ENCODE data around the gene RAD21L1. TPM values are rescaled to one million over a fixed set of nuclear protein-coding genes. Genes with fewer than 3 reads are reported as not detected.

Gene RAD21L1
- total and polyA plus RNA-seq, 2 experiments from 2014 or later: not detected

DNA sequence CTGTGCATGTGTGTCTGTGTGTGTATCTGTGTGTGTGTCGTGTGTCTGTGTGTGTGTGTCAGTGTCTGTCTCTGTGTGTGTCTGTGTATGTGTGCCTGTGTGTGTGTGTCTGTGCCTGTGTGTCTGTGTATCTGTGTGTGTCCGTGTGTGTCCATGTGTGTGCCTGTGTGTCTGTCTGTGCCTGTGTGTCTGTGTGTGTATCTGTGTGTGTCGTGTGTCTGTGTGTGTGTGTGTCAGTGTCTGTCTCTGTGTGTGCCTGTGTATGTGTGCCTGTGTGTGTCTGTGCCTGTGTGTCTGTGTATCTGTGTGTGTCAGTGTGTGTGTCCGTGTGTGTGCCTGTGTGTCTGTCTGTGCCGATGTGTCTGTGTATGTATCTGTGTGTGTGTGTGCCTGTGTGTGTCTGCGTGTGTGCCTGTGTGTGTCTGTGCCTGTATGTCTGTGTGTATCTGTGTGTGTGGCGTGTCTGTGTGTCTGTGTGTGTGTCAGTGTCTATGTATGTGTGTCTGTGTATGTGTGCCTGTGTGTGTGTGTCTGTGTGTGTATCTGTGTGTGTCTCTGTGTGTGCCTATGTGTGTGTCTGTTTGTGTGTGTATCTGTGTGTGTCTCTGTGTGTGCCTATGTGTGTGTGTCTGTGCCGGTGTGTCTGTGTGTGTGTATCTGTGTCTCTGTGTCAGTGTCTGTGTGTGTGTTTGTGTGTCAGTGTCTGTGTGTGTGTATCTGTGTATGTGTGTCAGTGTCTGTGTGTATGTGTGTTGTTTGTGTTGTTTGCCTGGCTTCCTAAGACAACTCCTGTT is 51.9 kb downstream of the RAD21L1 start:
- H3K27ac ChIP-seq: no peak overlapping the region
- no peaks in the 10 kb centered on the region for H3K79me2 ChIP-seq
- no peaks in the 10 kb centered on the region for H3K9me3 ChIP-seq (ENCODE audit: low read depth)
- no peak overlapping the region for H2AFZ ChIP-seq
- DNase-seq (ENCODE audit: low spot score): no peak
- H4K20me1 ChIP-seq (ENCODE audit: insufficient read depth, poor library complexity, severe bottlenecking): no peaks in the 10 kb centered on the region
- TF ChIP-seq, protein P1, sequence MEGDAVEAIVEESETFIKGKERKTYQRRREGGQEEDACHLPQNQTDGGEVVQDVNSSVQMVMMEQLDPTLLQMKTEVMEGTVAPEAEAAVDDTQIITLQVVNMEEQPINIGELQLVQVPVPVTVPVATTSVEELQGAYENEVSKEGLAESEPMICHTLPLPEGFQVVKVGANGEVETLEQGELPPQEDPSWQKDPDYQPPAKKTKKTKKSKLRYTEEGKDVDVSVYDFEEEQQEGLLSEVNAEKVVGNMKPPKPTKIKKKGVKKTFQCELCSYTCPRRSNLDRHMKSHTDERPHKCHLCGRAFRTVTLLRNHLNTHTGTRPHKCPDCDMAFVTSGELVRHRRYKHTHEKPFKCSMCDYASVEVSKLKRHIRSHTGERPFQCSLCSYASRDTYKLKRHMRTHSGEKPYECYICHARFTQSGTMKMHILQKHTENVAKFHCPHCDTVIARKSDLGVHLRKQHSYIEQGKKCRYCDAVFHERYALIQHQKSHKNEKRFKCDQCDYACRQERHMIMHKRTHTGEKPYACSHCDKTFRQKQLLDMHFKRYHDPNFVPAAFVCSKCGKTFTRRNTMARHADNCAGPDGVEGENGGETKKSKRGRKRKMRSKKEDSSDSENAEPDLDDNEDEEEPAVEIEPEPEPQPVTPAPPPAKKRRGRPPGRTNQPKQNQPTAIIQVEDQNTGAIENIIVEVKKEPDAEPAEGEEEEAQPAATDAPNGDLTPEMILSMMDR (IDR thresholded peaks at IDR 0.05; ENCODE audit: poor library complexity): no peak
- TF ChIP-seq EZH2phosphoT487 (IDR thresholded peaks at IDR 0.05; ENCODE audit: low read depth, severe bottlenecking, unreplicated experiment): no peak
- TF ChIP-seq EZH2 (IDR thresholded peaks at IDR 0.05; ENCODE audit: borderline replicate concordance): no peak
- no peak overlapping the region for H3K4me2 ChIP-seq
- WGBS (ENCODE audit: low lambda C conversion rate, missing lambda C conversion rate): 93% methylated on average over 8 of the region's 8 CpGs
- H3K36me3 ChIP-seq (replicated peaks; ENCODE audit: insufficient read depth, low read depth): no peaks in the 10 kb centered on the region
- no peak overlapping the region for H3K4me3 ChIP-seq
- H3K4me1 ChIP-seq (ENCODE audit: insufficient read depth): no peaks in the 10 kb centered on the region
- H3K27me3 ChIP-seq: no peaks in the 10 kb centered on the region
- H3K9me2 ChIP-seq (replicated peaks; ENCODE audit: insufficient read depth): no peaks in the 10 kb centered on the region

DNA sequence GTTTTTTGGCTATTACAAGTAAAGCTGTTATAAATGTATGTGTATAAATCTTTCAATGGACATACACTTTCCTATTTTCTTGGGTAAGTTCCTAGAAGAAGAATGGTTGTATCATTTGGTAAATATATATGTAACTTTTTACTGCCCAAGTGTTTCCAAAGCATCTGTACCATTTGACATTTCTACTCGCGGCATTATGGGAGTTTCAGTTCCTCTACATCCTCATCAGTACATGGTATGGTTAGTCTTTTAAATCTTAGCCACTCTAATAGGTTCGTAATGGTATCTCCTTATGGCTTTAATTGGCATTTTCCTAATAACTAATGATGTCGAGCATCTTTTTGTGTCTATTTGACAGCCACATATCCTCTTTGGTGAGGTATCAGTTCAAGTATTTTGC is 53.1 kb downstream of the RAD21L1 start:
- Histone ChIP-seq H3K9me2 (replicated peaks; ENCODE audit: insufficient read depth) (no peaks in the 10 kb centered on the region), H4K20me1 (ENCODE audit: insufficient read depth, poor library complexity, severe bottlenecking) (no peaks in the 10 kb centered on the region), H3K36me3 (replicated peaks; ENCODE audit: insufficient read depth, low read depth) (no peaks in the 10 kb centered on the region), H3K4me3 (no peak overlapping the region), H3K4me2 (no peak overlapping the region), H3K4me1 (ENCODE audit: insufficient read depth) (no peaks in the 10 kb centered on the region), H2AFZ (no peak overlapping the region), H3K27ac (no peak overlapping the region), H3K79me2 (no peaks in the 10 kb centered on the region), H3K9me3 (ENCODE audit: low read depth) (no peaks in the 10 kb centered on the region), H3K27me3 (no peaks in the 10 kb centered on the region)
- no peak for DNase-seq (ENCODE audit: low spot score)
- WGBS (ENCODE audit: low lambda C conversion rate, missing lambda C conversion rate): 93% methylated on average over 4 of the region's 4 CpGs
- TF ChIP-seq EZH2 (IDR thresholded peaks at IDR 0.05; ENCODE audit: borderline replicate concordance) (no peak), EZH2phosphoT487 (IDR thresholded peaks at IDR 0.05; ENCODE audit: low read depth, severe bottlenecking, unreplicated experiment) (no peak)
- TF ChIP-seq, protein P1 (IDR thresholded peaks at IDR 0.05; ENCODE audit: poor library complexity): no peak

DNA sequence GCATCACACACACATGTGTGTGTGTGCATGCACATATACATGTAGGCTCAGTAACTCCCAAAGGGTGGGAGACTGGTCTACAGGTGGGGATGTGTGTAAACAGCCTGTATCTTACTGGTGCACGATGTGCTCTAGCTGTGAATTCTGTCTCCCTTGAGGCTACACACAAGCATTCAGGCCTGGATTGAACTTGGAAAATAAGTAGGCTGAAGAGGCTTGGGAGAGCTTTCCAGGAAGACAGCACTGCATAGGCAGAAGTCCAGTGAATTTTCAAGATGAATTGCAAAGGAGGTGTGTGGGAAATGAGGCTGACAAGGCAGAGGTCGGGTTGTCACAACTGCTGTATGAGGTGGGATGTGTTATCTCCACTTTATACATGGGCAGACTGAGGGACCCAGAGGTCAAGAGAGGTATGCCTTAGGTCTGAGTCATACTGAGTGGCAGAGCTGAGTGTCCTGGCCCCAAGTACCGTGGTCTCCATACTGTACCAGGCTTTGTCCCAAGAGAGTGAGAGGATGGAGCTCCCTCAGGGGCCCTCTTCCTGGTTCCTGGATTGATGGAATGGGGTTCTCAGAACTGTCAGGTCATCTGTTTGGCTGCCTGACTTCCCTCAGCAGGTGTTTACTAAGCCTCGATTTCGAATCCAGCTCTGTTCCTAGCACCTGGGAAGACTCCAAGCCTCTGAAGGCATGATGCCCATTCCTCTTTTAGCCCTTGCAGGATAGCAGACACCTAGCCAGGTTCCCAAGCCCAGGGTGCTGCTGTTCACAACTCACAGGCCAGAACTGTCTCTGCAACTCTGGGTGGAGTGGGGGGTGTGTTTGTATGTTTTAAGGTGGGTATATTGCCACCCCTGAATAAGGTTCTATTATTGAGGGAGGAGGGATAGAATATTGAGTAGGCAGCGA is 54.6 kb downstream of the RAD21L1 start:
- TF ChIP-seq EZH2phosphoT487 (IDR thresholded peaks at IDR 0.05; ENCODE audit: low read depth, severe bottlenecking, unreplicated experiment): no peak
- TF ChIP-seq, protein P1 (IDR thresholded peaks at IDR 0.05; ENCODE audit: poor library complexity): no peak
- TF ChIP-seq EZH2 (IDR thresholded peaks at IDR 0.05; ENCODE audit: borderline replicate concordance): no peak
- 84% methylated on average over 6 of the region's 6 CpGs for WGBS (ENCODE audit: low lambda C conversion rate, missing lambda C conversion rate)
- DNase-seq (ENCODE audit: low spot score): no peak

More for the DNA sequence above, 54.6 kb downstream of the RAD21L1 start:
- Histone ChIP-seq H2AFZ (no peak overlapping the region), H4K20me1 (ENCODE audit: insufficient read depth, poor library complexity, severe bottlenecking) (no peaks in the 10 kb centered on the region), H3K27ac (no peak overlapping the region), H3K9me2 (replicated peaks; ENCODE audit: insufficient read depth) (no peaks in the 10 kb centered on the region), H3K9me3 (ENCODE audit: low read depth) (no peaks in the 10 kb centered on the region), H3K36me3 (replicated peaks; ENCODE audit: insufficient read depth, low read depth) (no peaks in the 10 kb centered on the region), H3K27me3 (no peaks in the 10 kb centered on the region), H3K4me2 (no peak overlapping the region), H3K4me1 (ENCODE audit: insufficient read depth) (no peaks in the 10 kb centered on the region), H3K79me2 (no peaks in the 10 kb centered on the region), H3K4me3 (no peak overlapping the region)
